ENCODE measurements around the gene PTK6.

DNA sequence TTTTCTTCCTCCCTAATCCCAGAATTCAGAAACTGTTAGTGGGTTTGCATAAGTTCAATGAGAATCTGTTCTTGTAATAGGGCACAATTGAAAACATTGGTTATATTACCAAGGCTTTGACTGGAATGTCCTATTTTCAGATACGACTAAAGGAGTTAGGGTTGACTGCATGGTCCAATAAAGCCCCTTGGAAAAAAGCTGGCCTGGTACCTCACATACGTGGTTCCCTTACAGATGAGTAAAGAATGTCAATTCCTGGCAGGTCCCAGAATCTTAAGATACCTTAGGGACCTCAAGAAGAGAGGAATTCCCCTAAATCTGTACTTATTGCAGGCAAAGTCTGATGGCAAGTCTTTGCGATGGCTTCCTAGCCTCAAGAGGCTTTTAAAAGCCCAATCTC, 12.0 kb downstream of the PTK6 start:
- TF ChIP-seq, protein P1, sequence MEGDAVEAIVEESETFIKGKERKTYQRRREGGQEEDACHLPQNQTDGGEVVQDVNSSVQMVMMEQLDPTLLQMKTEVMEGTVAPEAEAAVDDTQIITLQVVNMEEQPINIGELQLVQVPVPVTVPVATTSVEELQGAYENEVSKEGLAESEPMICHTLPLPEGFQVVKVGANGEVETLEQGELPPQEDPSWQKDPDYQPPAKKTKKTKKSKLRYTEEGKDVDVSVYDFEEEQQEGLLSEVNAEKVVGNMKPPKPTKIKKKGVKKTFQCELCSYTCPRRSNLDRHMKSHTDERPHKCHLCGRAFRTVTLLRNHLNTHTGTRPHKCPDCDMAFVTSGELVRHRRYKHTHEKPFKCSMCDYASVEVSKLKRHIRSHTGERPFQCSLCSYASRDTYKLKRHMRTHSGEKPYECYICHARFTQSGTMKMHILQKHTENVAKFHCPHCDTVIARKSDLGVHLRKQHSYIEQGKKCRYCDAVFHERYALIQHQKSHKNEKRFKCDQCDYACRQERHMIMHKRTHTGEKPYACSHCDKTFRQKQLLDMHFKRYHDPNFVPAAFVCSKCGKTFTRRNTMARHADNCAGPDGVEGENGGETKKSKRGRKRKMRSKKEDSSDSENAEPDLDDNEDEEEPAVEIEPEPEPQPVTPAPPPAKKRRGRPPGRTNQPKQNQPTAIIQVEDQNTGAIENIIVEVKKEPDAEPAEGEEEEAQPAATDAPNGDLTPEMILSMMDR (conservative IDR thresholded peaks at IDR 0.05; ENCODE audit: low read length): no peak
- no peak for TF ChIP-seq EZH2phosphoT487 (IDR thresholded peaks at IDR 0.05; ENCODE audit: borderline replicate concordance, low read depth, low read length)
